Upper lobe of right lung (tissue), 1 donor: ENCODE measurements around the gene PSME3. TPM values are rescaled to one million over a fixed set of nuclear protein-coding genes. Genes with fewer than 3 reads are reported as not detected.

Source experiments
- ATAC-seq: fragments of 200-7000 bp; cut with Tn5 transposase; one replicate; pipeline ENCODE4 v1.9.1; 2020; ENCODE audit warnings: mild to moderate bottlenecking, moderate library complexity
- DNase-seq: peaks from one replicate; pipeline ENCODE4 v3.0.0-alpha.2; 2020
- H3K27ac ChIP-seq: fragments of 200-600 bp; one replicate; pipeline ENCODE4 v1.8.0; 2022
- H3K27me3 ChIP-seq: fragments of 200-600 bp; one replicate; pipeline ENCODE4 v1.8.0; 2022; ENCODE audit warnings: mild to moderate bottlenecking
- H3K36me3 ChIP-seq: fragments of 200-600 bp; one replicate; pipeline ENCODE4 v1.8.0; 2022
- H3K4me1 ChIP-seq: fragments of 200-600 bp; one replicate; pipeline ENCODE4 v1.8.0; 2022
- H3K4me3 ChIP-seq: fragments of 200-600 bp; one replicate; pipeline ENCODE4 v1.8.0; 2022; ENCODE audit warnings: mild to moderate bottlenecking
- H3K9me3 ChIP-seq: fragments of 200-600 bp; one replicate; pipeline ENCODE4 v1.8.0; 2022
- CTCF ChIP-seq: fragments of 200-600 bp; IDR thresholded peaks from one replicate; pipeline ENCODE4 v1.8.0; 2022; ENCODE audit warnings: antibody characterized with exemption
- intact Hi-C: fragments of 100-400 bp; cut with DNase I; formaldehyde crosslinking; loops from one replicate; pipeline ENCODE4 v1.11.0; 2022
- long read RNA-seq: library from polyadenylated mRNA; unstranded; transcript quantifications from one replicate; pipeline ENCODE4 v2.0.0, GENCODE V29; 2021
- total RNA-seq: library from RNA; stranded (reverse); fragmentation: NEBNext Ultra II Directional; extraction: Animal tissue kit (Norgen Biotek cat#: 25700); gene quantifications from one replicate; pipeline ENCODE4 v1.2.1, GENCODE V29; 2021
- donor health status: DM: no; HTN: yes; CAD: no; lungs with severe emphysema.

PSME3 gene, protein sequence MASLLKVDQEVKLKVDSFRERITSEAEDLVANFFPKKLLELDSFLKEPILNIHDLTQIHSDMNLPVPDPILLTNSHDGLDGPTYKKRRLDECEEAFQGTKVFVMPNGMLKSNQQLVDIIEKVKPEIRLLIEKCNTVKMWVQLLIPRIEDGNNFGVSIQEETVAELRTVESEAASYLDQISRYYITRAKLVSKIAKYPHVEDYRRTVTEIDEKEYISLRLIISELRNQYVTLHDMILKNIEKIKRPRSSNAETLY
- 89.4 TPM for total RNA-seq
- long read RNA-seq, transcript PSME3-210 (11 exons, 998 nt): major isoform, 90 of 113 reads
- long read RNA-seq, partial matches to known transcripts: 0 of 113 reads
- long read RNA-seq, other reads (novel, unspliced or antisense): 21 of 113 reads

GRCh38 chr17:42832934-42833766 lies at the start of gene PSME3:
PSME3 (plus strand) TSS chr17:42833397; CDS start chr17:42833632, 235 bp downstream.
- ATAC-seq (peak; percentile 97), DNase-seq (peak; percentile 97)
- intact Hi-C loops: no loop called here
- Histone ChIP-seq H3K4me3 (peak within 1 kb of the TSS; percentile 100), H3K36me3 (peaks cover 33% of the 10 kb centered on the region), H3K27me3 (no peaks in the 10 kb centered on the region), H3K4me1 (peaks cover 17% of the 10 kb centered on the region), H3K27ac (peak within 1 kb of the TSS; percentile 91), H3K9me3 (no peaks in the 10 kb centered on the region)
- no peak for TF ChIP-seq CTCF

DNA sequence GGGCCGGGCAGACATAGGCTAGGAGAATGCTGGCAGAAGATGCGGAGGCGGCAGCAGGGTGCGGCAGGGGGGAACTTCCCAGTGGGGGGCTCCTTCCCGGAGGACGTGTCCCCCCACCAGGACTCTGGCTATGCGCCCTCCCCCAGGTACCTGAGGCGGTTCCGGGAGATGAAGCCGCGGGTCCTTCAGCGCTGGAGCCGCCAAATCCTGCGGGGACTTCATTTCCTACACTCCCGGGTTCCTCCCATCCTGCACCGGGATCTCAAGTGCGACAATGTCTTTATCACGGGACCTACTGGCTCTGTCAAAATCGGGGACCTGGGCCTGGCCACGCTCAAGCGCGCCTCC lies 49.4 kb upstream of the PSME3 start:
- Histone ChIP-seq H3K9me3 (no peaks in the 10 kb centered on the region), H3K4me3 (no peak overlapping the region), H3K27me3 (peaks cover 61% of the 10 kb centered on the region), H3K4me1 (peaks cover 4% of the 10 kb centered on the region), H3K36me3 (peaks cover 10% of the 10 kb centered on the region), H3K27ac (no peak overlapping the region)
- no peak for TF ChIP-seq CTCF
- intact Hi-C loops: no loop called here
- DNase-seq: no peak
- no peak for ATAC-seq

DNA sequence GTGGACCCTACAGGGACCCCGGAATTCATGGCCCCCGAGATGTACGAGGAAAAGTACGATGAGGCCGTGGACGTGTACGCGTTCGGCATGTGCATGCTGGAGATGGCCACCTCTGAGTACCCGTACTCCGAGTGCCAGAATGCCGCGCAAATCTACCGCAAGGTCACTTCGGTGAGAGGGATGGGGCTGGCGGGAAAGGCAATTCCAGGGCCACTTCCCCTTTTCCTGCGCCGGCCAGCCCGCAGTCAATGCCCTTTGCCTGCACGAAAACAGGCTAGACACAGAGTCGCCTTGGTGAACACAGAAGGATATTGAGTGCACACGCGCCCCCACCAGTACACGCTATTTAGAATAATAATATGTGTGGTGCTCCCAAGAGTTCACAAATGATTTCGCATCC lies 48.8 kb upstream of the PSME3 start:
- intact Hi-C loops: no loop called here
- no peak for DNase-seq
- no peak for TF ChIP-seq CTCF

DNA sequence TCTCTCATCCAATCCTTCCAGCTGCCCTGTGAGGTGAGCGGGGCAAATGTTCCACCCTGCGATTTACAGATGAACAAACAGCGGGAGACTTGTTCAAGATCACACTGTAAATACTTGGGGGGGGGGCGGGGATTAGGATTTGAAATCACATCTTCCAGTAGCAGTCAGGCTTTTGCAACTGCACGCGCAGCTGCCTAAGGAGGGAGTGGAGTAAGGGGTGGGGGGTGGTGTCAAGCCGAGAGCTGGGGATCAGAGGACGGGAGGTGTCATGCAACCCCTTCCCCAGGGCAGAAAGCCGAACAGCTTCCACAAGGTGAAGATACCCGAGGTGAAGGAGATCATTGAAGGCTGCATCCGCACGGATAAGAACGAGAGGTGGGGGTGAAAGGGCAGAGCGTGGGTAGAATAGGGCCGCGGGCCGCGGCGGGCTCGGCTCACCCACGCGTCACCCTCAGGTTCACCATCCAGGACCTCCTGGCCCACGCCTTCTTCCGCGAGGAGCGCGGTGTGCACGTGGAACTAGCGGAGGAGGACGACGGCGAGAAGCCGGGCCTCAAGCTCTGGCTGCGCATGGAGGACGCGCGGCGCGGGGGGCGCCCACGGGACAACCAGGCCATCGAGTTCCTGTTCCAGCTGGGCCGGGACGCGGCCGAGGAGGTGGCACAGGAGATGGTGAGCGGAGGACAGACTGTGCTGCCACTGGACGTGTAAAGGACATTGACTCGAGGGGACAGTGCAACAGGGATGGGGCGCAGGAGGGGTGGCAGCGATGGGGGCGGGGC lies 48.2 kb upstream of the PSME3 start:
- TF ChIP-seq CTCF: no peak
- Histone ChIP-seq H3K4me3 (no peak overlapping the region), H3K27ac (no peak overlapping the region), H3K27me3 (peaks cover 61% of the 10 kb centered on the region), H3K9me3 (no peaks in the 10 kb centered on the region), H3K36me3 (no peaks in the 10 kb centered on the region), H3K4me1 (peaks cover 4% of the 10 kb centered on the region)
- peak; percentile 12 for ATAC-seq
- DNase-seq: no peak
- intact Hi-C loops: no loop called here

More for the DNA sequence above, 48.8 kb upstream of the PSME3 start:
- Histone ChIP-seq H3K36me3 (peaks cover 3% of the 10 kb centered on the region), H3K9me3 (no peaks in the 10 kb centered on the region), H3K27me3 (peaks cover 61% of the 10 kb centered on the region), H3K27ac (no peak overlapping the region), H3K4me1 (peaks cover 4% of the 10 kb centered on the region), H3K4me3 (no peak overlapping the region)
- ATAC-seq: peak; percentile 28

DNA sequence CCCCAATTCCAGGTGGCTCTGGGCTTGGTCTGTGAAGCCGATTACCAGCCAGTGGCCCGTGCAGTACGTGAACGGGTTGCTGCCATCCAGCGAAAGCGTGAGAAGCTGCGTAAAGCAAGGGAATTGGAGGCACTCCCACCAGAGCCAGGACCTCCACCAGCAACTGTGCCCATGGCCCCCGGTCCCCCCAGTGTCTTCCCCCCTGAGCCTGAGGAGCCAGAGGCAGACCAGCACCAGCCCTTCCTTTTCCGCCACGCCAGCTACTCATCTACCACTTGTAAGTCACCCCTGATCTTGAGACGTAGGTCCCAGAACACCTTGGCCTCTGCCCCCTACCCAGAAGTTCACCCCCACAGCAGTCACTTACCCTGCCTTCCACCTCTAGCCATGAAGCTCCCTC lies 45.9 kb upstream of the PSME3 start:
- H3K27ac ChIP-seq: no peak overlapping the region
- TF ChIP-seq CTCF: no peak
- no peaks in the 10 kb centered on the region for H3K36me3 ChIP-seq
- H3K4me1 ChIP-seq: peaks cover 4% of the 10 kb centered on the region
- H3K9me3 ChIP-seq: no peaks in the 10 kb centered on the region
- DNase-seq (no peak), ATAC-seq (no peak)
- H3K27me3 ChIP-seq: peaks cover 43% of the 10 kb centered on the region
- no peak overlapping the region for H3K4me3 ChIP-seq
- intact Hi-C loops: no loop called here
